Putamen (tissue), 1 donor: ENCODE measurements around the gene MRPS33.
"Not testable (repeated sequence)": the region's sequence is repeated elsewhere in the genome, so short reads cannot be mapped to it uniquely, and the experiment has no call there.

Experiments
- DNase-seq: peaks from one replicate; pipeline ENCODE4 v3.0.0-alpha.2; 2016; ENCODE audit warnings: low spot score

MRPS33 gene

DNA sequence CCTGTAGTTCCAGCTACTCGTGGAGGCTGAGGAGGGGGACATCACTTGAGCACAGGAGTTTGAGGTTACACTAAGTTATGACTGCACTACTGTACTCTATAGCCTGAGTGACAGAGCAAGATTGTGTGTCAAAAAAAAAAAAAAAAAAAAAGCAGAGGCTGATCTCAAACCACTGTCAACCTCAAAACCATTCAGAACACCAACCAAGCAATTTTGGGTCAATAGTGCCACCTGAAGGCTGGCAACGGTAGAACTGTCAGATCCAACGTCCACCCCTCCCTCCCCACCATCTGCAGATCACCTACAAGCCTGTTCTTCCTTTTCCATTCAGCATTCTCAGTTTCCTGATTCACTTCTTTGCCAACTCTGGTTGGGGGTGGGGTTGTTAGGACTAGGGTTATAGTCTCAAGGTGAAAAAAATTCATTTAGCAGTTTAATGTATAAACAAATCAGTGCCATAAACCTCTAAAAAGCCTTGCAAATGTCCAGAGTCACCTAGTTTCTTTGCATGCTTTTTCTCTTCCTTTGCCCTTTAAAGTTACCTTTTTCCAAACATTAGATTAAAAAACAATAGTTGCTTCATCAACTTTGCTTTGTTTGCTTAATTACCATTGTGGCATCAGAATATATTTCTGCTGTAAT is 2.6 kb downstream of the MRPS33 start:
- peak; percentile 49 for DNase-seq

DNA sequence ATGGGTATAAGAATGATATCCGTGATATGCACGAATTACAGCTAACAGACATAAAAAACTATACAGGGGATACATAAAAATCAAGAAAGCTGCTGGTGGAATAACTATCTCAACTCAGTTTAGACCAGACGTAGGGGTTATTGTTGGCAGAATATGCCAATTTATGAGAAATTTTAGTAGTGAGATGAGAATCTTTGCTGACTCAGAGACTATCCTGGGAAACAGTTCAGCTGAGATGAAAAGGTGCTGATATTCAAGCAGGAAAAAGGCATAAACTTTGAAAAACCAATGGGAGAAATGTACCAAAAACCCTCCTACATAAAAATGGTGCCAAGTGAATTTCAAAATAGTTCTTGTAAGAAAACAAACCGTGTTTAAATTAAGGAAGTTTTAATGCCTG is 3.3 kb downstream of the MRPS33 start:
- DNase-seq = no peak

DNA sequence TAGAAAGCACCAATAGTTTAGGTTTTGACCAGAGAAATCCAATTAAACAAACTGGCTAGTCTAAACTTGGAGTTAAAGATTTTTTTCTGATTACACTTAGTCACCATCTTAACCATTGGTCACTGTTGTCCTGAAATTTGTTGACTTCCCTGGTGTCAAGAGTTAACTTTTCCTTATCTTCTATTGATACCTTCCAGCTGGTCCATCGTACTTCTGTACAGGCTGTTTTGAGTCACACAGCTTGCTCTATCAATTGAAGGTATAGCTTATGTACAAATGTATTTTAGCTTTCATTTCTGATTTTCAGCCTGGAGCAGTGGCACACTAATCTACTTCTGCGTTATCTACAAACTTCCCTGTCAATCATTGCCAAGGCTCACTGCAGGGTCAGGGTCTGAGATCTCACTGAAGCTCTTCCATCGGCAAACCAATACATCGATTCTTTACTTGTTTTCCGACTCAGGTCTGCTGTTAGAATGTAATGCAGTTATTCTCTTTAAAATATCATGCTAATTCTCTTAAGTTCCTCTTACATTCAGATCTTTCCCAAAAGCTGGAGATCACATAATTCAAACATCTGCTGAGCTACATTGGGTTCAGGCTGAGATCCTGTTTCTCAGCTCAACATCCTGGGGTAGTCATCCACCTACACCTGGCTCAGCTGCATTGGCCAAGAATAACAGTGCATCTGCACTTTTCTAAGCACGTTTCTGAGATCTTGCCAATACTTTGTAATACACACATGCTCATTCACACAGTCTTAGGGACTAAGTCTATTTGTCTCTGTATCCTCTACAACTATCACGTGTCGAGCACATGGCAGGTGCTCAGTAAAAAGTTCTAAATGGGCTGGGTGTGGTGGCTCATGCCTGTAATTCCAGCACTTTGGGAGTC is 11.3 kb downstream of the MRPS33 start:
- DNase-seq = no peak

DNA sequence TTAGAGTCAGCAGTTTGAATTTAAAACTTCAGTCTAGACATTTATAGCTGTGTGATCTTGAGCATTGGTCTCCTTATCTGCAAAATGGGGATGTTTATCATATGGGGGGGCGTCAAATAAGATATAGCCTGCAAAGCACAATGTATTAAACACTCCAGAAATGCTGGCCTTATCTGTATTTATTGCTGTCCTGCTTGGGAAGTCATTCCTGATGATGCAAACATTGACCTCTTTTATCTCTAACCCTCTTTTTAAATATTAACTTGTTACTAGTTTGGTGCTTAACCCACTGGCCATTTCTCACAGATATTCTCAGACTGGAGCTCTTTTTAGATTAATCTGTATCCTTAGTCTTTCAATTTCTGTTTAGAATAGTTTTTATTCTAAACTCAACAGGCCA is 13.2 kb downstream of the MRPS33 start:
- DNase-seq = no peak

DNA sequence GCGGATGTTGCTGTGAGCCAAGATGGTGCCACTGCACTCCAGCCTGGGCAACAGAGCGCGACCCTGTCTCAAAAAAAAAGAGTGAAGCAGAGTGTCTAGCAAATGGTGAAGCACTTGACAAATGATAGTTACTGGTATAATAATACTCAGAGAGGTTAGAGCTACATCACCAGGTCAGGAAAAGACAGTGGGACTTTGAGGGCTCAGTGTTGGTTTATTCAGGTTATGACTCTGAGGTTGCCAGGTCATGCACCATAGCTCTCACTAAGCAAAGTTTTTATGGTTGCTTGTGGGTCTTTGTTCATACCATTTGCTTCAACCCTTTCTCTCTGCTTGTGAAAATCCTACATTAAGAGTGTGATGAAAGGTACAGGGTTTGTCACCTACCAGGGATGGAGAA is 13.6 kb downstream of the MRPS33 start:
- no peak for DNase-seq

DNA sequence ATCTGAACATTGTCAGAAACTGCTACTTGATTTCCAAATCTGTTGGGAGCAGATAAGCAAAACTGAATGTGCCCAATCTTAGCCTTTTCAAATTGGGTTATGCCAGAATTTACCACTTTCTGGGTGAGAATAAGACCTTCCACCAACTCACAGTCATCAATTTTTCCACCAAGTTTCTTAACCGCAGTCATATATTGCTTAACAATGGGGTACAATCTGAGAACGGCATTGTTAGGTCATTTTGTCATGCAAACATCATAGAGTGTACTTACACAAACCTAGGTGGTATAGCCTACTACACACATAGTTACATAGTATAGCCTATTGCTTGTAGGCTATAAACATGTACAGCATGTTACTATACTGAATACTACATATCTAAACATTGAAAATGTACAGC is 16.0 kb downstream of the MRPS33 start:
- no peak for DNase-seq

DNA sequence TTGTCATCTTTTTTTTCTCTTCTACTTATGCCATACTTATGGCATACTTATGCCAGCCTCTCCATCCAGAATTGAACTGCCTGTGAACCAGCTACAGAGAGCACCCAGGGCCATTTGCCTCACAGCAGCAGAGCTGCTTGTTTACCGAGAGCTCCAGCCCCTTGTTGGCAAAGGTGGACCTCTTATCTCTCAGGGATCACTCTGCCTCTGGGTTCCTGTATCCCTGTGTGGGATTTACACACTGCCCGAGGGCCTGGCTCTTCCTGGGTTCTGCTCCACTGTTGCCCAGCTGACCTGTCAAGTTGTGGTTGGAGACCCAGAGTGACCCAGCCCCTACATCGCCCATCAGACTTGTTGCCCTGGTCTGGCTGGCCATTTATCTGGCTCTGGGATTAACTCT is 22.3 kb downstream of the MRPS33 start:
- DNase-seq = no peak

DNA sequence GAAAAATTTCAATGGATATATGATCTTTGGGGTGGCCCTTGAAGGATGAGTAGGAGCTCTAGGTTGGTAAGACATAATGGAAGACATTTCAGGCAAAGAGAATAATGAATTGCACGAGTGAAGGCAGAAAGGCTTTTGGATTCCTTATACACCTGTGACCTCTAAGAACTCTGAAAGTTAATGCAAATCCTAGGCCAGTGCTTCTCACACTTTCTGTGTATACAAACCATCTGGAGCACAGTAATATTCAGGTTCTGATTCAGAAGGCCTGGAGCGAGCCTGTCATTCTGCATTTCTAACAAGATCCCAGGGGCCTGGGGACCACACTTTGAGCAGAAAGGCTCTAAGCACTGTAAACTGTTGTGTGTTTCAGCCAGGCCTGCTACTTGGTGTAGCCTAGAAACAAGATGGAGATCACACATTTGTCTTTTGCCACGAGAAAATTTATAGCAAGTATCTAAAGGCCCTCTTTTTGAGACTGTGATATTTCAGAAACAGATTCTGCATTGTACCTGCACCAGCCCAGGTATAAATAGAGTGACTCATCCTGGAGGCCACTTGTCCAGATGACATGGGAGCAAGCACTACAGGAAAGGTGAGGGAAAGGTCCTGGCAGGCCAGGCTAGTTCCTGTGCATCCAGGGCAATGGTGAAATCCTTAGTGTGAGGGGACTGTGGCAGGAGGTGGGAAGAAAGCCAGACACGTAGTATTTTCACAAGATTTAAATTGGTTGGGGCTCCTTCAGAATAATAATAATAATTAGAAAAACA is 24.4 kb downstream of the MRPS33 start:
- no peak for DNase-seq

DNA sequence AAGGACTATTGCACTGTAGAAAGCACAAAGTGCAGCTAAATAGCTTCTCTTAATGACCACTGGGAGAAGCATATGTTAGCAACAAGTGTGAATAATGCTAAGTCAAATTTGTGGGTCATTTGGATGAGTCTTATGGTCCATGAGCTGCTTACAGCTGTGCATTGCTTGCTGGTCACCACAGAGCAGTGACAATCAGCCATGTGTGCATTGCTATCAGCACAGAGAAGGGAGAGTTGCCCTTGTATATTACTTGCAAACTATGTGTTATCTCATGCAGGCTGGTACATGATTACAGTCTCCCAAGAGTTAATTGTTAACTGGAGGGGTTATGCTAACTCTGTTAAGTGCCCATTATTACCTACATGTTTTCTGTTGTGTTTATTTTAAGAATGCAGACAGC is 25.7 kb downstream of the MRPS33 start:
- DNase-seq = no peak

DNA sequence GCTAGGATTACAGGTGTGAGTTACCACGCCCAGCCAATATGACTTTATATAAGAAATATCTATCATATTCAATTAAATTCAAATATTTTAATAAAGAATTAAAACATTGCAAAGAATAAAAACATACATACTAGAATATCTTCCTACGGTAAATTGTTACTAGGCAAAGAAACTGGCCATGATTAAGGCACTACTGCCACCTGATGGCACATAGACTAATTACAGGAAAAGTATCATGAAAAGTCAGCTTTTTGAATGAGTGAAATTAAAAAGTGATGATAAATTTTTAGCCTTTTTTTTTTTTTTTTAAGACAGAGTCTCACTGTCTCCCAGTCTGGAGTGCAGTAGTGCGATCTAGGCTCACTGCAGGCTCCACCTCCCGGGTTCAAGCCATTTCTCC is 30.9 kb downstream of the MRPS33 start:
- no peak for DNase-seq

DNA sequence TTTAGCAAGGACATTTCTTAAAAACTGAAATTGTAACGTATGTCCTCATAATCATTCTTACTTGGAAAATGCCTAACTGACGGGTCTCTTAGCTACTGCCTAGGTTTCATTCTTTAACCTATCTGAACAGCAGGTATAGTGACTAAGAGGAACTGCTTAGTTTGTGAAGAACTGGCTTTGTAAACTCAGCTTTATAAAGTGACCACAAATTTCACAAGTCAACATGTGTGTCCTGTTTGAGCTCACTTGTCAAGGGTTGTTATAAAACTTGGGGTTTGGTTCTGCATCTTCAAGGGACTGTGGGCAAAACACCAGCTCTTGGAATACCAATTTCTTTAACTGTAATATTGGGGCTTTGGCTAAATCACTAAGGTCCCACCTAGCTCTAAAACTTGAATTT is 32.2 kb downstream of the MRPS33 start:
- DNase-seq = no peak

DNA sequence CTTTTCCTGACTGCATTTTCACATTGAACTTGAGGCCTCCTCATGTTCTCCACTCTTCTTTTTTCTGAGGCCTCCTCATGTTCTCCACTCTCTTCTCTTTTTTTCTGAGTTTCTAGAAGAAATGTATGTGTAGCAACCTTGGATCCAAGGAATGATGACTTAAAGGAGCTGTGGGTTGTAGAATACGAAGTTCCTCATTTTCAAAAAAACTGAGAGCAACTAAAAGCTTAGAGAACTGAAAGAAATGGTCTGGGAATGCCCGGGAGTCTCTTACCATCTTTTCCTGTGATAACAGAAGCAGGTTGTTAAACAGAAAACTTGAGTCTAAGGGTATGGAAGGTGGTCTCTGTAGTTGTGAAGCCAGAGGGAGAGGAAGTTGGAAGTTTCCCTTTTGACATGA is 32.8 kb downstream of the MRPS33 start:
- no peak for DNase-seq

DNA sequence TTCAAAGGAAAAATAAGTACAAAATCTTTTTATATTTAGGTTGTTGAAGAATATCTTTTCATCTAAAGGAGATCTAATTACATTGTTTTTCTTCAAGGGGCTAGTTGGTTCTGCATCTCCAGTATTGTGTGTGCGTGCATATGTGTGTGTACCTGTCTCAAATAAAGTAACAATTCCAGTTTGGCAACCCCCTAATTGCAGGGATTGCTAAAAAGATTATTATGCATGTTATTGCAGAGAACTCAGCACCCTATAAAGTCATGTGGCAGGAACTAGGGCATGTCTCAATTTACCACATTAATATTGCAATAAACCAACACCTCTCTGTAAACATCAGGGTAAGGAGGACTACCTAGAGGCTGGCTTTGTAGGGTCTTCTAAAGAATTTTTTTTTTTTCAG is 37.0 kb downstream of the MRPS33 start:
- DNase-seq = no peak

DNA sequence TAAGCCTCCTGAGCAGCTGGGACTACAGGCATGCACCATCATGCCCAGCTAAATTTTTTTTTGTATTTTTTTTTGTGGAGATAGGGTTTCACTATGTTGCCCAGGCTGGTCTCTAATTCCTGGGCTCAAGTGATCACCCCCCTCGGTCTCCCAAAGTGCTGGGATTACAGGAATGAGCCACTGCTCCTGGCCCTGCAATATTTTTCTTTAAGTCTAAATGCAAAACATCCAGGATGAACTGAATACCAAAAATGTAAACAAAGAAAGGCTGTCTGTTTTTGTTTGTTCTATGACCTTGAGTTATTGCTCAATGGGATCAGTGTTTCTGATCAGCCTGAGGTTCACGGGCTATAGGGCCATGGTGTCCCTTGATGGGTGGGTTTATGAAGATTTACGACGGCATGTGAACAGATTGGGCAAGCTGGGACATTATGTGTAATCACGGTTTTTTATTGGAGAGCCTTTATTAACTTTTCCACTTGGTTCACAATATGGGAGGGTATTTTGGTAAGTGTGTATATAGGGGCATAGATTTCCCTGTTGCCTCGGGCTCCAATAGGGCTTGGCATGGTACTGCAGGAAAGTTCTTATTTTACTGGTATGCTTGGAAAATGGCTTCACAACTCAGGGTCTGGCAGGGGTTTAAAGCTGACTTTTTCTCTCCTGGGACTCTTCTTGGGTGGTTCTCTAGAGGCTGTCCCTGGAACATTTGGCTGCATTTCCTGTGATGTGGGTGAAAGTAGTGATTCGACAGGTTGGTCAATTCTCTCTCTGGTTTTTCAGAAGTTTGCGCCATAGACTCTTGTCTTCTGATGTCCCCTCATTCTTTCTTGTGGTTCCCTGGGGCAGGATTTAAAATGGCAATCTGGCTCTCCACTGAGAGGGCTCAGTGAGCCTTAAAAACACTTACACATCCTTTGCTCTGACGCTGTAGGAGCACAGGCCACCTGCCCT is 41.6 kb downstream of the MRPS33 start:
- DNase-seq = no peak

DNA sequence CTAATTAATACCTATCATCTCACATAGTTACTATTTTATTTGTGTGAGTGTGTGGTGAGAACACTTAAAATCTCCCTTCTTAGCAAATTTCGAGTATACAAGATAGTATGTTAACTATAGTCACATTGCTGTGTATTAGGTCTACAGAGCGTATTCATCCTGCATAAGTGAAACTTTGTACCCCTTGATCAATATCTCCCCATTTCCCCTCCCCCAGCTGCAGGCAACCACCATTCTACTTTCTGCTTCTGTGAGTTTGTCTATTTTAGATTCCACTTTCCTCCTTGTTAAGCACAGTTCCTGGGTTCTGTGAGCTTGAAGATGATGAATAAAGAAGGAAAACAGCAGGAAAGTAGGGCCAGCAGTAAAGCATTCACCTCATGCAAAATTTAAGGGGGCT is 42.4 kb downstream of the MRPS33 start:
- DNase-seq = no peak

DNA sequence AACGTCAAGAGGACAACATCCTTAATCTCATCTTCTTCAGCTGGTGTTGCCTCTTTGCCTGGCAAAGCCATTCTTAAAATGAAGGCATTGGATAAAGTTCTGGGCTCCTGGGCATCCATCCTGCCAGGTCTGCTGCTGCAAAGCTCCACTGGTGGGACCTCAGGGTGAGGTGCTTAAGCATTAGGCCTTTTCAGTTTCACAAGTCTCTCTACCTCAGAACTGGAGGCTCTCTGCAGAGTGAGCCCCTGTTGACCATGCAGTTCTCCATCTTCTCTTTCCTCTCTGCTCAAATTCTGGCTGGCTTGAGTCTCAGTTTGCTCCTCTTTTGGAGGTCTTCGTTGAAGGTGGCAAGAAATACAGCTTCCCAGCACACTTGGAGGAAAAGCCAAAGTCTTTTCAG is 47.3 kb downstream of the MRPS33 start:
- DNase-seq = no peak

DNA sequence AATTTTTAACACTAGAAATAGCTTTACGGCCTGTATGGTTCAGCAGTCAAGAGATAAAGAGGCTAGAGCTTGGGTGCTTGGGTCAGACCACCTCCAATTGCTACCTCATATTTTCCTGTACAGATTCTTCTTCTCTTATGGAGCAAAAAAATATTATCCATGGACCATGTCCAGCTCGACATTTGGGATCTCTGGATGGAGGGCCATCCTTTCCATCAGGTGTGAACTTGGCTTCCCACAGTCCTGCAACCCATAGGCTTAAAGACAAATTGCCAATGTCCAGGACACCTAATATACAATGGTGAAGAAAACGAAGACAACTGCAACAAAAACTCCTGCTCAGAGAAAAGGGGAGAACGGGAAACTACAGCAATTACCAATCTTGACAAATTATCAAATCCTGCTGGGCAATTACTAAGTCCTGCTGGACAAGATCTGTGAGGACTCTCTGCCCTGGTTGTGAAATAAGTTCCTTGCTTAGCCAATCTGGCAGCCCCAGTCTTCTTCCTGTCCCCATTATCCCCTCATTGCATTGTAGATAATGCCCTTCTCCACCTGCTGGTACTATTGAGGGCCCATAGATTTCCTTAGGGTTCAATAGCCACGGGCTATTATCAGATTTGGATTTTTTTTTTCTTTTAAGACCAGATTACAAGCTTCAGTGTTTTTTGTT is 48.1 kb downstream of the MRPS33 start:
- DNase-seq = no peak

DNA sequence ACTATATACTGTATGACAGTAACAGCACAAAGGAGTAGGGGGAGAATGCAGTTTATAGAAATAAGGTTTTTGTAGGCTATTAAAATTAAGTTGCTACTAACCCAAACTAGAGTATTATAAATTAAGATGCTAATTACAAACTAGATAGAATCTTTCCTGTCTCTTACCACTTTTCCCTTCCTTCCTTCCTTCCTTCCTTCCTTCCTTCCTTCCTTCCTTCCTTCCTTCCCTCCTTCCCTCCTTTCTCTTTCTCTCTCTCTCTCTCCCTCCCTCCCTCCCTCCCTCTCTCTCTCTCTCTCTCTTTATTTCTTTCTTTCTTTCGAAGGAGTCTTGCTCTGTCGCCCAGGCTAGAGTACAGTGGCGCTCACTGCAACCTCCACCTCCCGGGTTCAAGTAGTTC is 53.6 kb downstream of the MRPS33 start:
- DNase-seq = no peak

DNA sequence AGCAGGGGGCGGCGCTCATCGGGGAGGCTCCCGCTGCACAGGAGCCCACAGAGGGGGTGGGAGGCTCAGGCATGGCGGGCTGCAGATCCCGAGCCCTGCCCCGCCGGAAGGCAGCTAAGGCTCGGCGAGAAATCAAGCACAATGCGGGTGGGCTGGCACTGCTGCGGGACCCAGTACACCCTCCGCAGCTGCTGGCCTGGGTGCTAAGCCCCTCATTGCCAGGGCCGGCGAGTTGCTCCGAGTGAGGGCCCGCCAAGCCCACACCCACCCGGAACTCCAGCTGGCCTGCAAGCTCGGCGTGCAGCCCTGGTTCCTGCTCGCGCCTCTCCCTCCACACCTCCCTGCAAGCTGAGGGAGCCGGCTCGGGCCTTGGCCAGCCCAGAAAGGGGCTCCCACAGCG is 57.8 kb downstream of the MRPS33 start:
- not testable (repeated sequence) for DNase-seq
